Measurements from ENCODE around the gene CFB. TPM values are rescaled to one million over a fixed set of nuclear protein-coding genes. Genes with fewer than 3 reads are reported as not detected.

CFB gene
- total and polyA plus RNA-seq, 2 of the 13 experiments (the other 11 are each of a cell fraction or from before 2014, with no cell fraction given) = 171 to 513 TPM

GRCh38 chr6:31958741-31959739 lies 13.1 kb downstream of the CFB start, which contains the start of the genes NELFE and SKIC2 (continued):
- TF ChIP-seq ZNF674 (CRISPR knock-in tag; IDR thresholded peaks at IDR 0.05; ENCODE audit: low read depth) (0 out of 2 replicates have a peak, but pooled peaks have one; percentile 64), ZNF788 (CRISPR knock-in tag; IDR thresholded peaks at IDR 0.05; ENCODE audit: borderline replicate concordance) (peak; percentile 95; the same call in 1 of the 2 replicates), KAT7 (CRISPR knock-in tag; IDR thresholded peaks at IDR 0.05; ENCODE audit: borderline replicate concordance) (peak; percentile 77; the same call in 1 of the 2 replicates), ZSCAN29 (CRISPR knock-in tag; conservative IDR thresholded peaks at IDR 0.05) (0 out of 2 replicates have a peak, but pooled peaks have one; percentile 53), TERF1 (CRISPR knock-in tag; IDR thresholded peaks at IDR 0.05) (no peak), RNF219 (CRISPR knock-in tag; IDR thresholded peaks at IDR 0.05) (no peak), ZNF354B (CRISPR knock-in tag; IDR thresholded peaks at IDR 0.05) (no peak), ZSCAN25 (CRISPR knock-in tag; IDR thresholded peaks at IDR 0.05) (peak; percentile 75; the same call in 1 of the 2 replicates), JUND (CRISPR knock-in tag; IDR thresholded peaks at IDR 0.05) (peak; percentile 37; the same call in 1 of the 2 replicates), POLR2G (IDR thresholded peaks at IDR 0.05; ENCODE audit: low read depth, low read length) (peak; percentile 85), ZBTB26 (CRISPR knock-in tag; IDR thresholded peaks at IDR 0.05; ENCODE audit: borderline replicate concordance) (peak; percentile 93; the same call in 1 of the 2 replicates), REXO4 (CRISPR knock-in tag; IDR thresholded peaks at IDR 0.05; ENCODE audit: borderline replicate concordance) (no peak), ZNF574 (CRISPR knock-in tag; IDR thresholded peaks at IDR 0.05) (peak; percentile 98), ZBED4 (CRISPR knock-in tag; IDR thresholded peaks at IDR 0.05; ENCODE audit: borderline replicate concordance) (peak; percentile 33; the same call in 1 of the 2 replicates), ZNF616 (CRISPR knock-in tag; IDR thresholded peaks at IDR 0.05; ENCODE audit: low read depth) (no peak)
